DOHH2 (cell line): Measurements from ENCODE around the gene TEX2.

ENCODE experiments used
- CTCF ChIP-seq: fragments of 200-600 bp; sonication (generic); IDR thresholded peaks from one replicate; pipeline ENCODE4 v1.5.1; 2014; ENCODE audit warnings: antibody characterized with exemption, mild to moderate bottlenecking, low read depth, low read length; ENCODE audit not compliant: poor library complexity, severe bottlenecking
- EZH2phosphoT487 ChIP-seq: fragments of 200-600 bp; sonication (generic); IDR thresholded peaks from 2 replicates; pipeline ENCODE4 v1.6.1; 2017; ENCODE audit warnings: borderline replicate concordance, mild to moderate bottlenecking, antibody characterized with exemption, low read length, moderate library complexity, mixed read lengths

- TF ChIP-seq CTCF = no peak
- no peak for TF ChIP-seq EZH2phosphoT487
These were observed 84.8 kb downstream of the TEX2 start for GRCh38 chr17:64178011-64178825.
